DOHH2 (cell line): Measurements from ENCODE around the gene GRID1.

Experiments
- H3F3A ChIP-seq: fragments of 200-600 bp; sonication (generic), shearing (Covaris generic); 2 replicates; pipeline ENCODE4 v1.6.0; 2016; ENCODE audit warnings: antibody characterized with exemption, mild to moderate bottlenecking; ENCODE audit not compliant: control insufficient read depth, insufficient read depth
- H3K27ac ChIP-seq: fragments of 200-600 bp; sonication (generic); 2 replicates; pipeline ENCODE4 v1.5.1; 2014; ENCODE audit warnings: low read depth, mild to moderate bottlenecking, low read length, moderate library complexity
- H3K27me3 ChIP-seq: fragments of 200-600 bp; sonication (generic); 2 replicates; pipeline ENCODE4 v1.6.1; 2014; ENCODE audit warnings: mild to moderate bottlenecking, low read length, mixed read lengths; ENCODE audit not compliant: control insufficient read depth
- H3K36me3 ChIP-seq: fragments of 200-600 bp; sonication (generic); 2 replicates; pipeline ENCODE4 v1.6.1; 2014; ENCODE audit warnings: mild to moderate bottlenecking, low read length, moderate library complexity, mixed read lengths; ENCODE audit not compliant: control insufficient read depth
- H3K4me1 ChIP-seq: fragments of 200-600 bp; sonication (generic); 2 replicates; pipeline ENCODE4 v1.6.1; 2014; ENCODE audit warnings: mild to moderate bottlenecking, low read length, mixed read lengths; ENCODE audit not compliant: control insufficient read depth
- H3K4me2 ChIP-seq: fragments of 200-600 bp; sonication (generic); 2 replicates; pipeline ENCODE4 v1.6.0; 2014; ENCODE audit warnings: mild to moderate bottlenecking, low read length, moderate library complexity
- H3K4me3 ChIP-seq: fragments of 200-600 bp; sonication (generic); 2 replicates; pipeline ENCODE4 v1.5.1; 2014; ENCODE audit warnings: mild to moderate bottlenecking, low read length, mixed read lengths
- H3K79me2 ChIP-seq: fragments of 200-600 bp; sonication (generic); 2 replicates; pipeline ENCODE4 v1.6.1; 2014; ENCODE audit warnings: mild to moderate bottlenecking, low read length, mixed read lengths; ENCODE audit not compliant: control insufficient read depth
- H3K9me2 ChIP-seq: fragments of 200-600 bp; sonication (generic); replicated peaks from 2 replicates; pipeline ENCODE4 v1.6.1; 2014; ENCODE audit warnings: mild to moderate bottlenecking, low read length, mixed read lengths; ENCODE audit not compliant: control insufficient read depth
- H3K9me3 ChIP-seq: fragments of 200-600 bp; sonication (generic); 2 replicates; pipeline ENCODE4 v1.6.1; 2014; ENCODE audit warnings: antibody characterized with exemption, low read length, mixed read lengths; ENCODE audit not compliant: control insufficient read depth, insufficient read depth
- H4K20me1 ChIP-seq: fragments of 200-600 bp; sonication (generic); 2 replicates; pipeline ENCODE4 v1.6.0; 2014; ENCODE audit warnings: low read depth, mild to moderate bottlenecking, antibody characterized with exemption, low read length, moderate library complexity; ENCODE audit not compliant: control insufficient read depth, insufficient read depth
- EZH2phosphoT487 ChIP-seq: fragments of 200-600 bp; sonication (generic); IDR thresholded peaks from 2 replicates; pipeline ENCODE4 v1.6.1; 2017; ENCODE audit warnings: borderline replicate concordance, mild to moderate bottlenecking, antibody characterized with exemption, low read length, moderate library complexity, mixed read lengths
- TF ChIP-seq, protein P1 (sequence below): fragments of 200-600 bp; sonication (generic); IDR thresholded peaks from one replicate; pipeline ENCODE4 v1.5.1; 2014; ENCODE audit warnings: antibody characterized with exemption, mild to moderate bottlenecking, low read depth, low read length; ENCODE audit not compliant: poor library complexity, severe bottlenecking

The GRID1 gene

DNA sequence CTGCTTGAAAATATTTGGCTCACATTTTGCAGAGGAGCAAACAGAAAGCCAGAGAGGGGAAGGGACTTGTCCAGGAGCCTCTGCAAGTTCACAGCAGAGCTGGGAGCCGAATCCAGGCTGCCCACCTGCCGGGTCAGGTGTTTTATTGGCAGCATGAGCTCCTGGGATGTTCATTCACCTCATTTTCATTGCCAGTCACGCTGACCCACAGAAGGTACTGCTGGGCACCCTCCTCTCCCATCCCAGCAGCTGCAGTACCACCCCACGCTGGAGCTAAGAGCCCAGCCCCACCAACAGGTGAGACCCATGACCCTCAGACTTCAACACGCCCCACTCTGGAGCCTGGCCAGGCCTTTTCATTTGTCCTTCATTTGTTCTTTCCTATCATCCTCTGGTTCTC is 102.7 kb downstream of the GRID1 start:
- no peak for TF ChIP-seq EZH2phosphoT487
- TF ChIP-seq, protein P1, sequence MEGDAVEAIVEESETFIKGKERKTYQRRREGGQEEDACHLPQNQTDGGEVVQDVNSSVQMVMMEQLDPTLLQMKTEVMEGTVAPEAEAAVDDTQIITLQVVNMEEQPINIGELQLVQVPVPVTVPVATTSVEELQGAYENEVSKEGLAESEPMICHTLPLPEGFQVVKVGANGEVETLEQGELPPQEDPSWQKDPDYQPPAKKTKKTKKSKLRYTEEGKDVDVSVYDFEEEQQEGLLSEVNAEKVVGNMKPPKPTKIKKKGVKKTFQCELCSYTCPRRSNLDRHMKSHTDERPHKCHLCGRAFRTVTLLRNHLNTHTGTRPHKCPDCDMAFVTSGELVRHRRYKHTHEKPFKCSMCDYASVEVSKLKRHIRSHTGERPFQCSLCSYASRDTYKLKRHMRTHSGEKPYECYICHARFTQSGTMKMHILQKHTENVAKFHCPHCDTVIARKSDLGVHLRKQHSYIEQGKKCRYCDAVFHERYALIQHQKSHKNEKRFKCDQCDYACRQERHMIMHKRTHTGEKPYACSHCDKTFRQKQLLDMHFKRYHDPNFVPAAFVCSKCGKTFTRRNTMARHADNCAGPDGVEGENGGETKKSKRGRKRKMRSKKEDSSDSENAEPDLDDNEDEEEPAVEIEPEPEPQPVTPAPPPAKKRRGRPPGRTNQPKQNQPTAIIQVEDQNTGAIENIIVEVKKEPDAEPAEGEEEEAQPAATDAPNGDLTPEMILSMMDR = no peak
- no peak overlapping the region for H3K27ac ChIP-seq
- no peaks in the 10 kb centered on the region for H3K79me2 ChIP-seq
- no peaks in the 10 kb centered on the region for H3K4me1 ChIP-seq
- no peaks in the 10 kb centered on the region for H4K20me1 ChIP-seq
- H3K4me3 ChIP-seq = no peak overlapping the region
- no peaks in the 10 kb centered on the region; the same call in 1 of the 2 replicates for H3K27me3 ChIP-seq
- H3K9me2 ChIP-seq = no peaks in the 10 kb centered on the region
- H3K4me2 ChIP-seq = no peak overlapping the region
- H3K9me3 ChIP-seq = no peaks in the 10 kb centered on the region
- H3K36me3 ChIP-seq = no peaks in the 10 kb centered on the region
- H3F3A ChIP-seq = no peaks in the 10 kb centered on the region

DNA sequence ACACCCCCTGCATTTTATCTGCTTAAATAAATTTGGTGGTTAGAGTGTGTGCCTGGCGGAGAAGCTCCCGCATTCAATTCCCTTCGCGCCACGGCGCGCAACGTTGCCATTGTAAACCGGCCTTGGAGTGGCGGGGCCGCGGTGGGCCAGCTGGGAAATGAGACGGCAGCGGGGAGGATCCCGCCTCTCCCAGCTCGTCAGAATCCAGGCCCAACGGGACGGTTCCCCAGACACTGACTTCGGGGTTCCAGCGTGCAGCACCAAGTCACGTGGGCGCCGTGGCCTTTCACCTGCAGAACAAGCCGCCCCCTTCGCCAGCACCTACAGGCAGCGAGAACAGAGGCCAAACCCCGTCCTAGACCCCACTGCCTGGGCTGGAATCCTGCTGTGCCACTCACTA is 103.4 kb downstream of the GRID1 start:
- H3K27ac ChIP-seq = no peak overlapping the region
- H3K79me2 ChIP-seq = no peaks in the 10 kb centered on the region
- H3F3A ChIP-seq = no peaks in the 10 kb centered on the region
- no peaks in the 10 kb centered on the region for H3K4me1 ChIP-seq
- H3K9me2 ChIP-seq = no peaks in the 10 kb centered on the region
- H3K4me2 ChIP-seq = no peak overlapping the region
- no peaks in the 10 kb centered on the region; the same call in 1 of the 2 replicates for H3K27me3 ChIP-seq
- no peak overlapping the region for H3K4me3 ChIP-seq
- H4K20me1 ChIP-seq = no peaks in the 10 kb centered on the region
- no peaks in the 10 kb centered on the region for H3K9me3 ChIP-seq
- H3K36me3 ChIP-seq = no peaks in the 10 kb centered on the region
- TF ChIP-seq EZH2phosphoT487 = no peak
- TF ChIP-seq, protein P1 = no peak

DNA sequence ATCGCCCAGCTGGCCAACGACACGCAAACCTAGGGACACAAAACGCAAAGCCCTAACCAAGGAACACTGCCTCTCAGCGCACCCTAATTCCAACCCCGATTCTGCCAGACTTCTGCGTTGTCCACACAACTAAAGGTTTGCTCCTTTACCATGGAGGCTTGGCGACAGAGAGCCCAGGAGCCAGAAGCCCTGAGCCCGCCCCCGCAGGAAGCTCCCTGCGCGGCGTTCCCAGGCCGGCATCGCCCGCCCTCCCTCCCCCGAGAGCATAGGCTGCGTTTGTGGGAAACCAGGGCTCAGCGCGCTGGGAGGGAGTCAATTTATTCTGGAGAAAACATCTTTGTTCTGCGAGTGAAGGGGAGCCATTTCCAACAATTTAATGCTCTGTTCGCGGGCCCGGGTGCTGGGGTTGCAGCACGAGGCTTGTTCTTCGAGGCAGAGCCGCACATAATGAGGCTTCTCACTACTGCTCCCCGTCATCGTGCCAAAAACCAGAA is 103.9 kb downstream of the GRID1 start:
- Histone ChIP-seq H3K79me2 (no peaks in the 10 kb centered on the region), H3K4me3 (no peak overlapping the region), H3F3A (no peaks in the 10 kb centered on the region), H4K20me1 (no peaks in the 10 kb centered on the region), H3K36me3 (no peaks in the 10 kb centered on the region), H3K27me3 (no peaks in the 10 kb centered on the region; the same call in 1 of the 2 replicates), H3K4me1 (no peaks in the 10 kb centered on the region), H3K9me2 (no peaks in the 10 kb centered on the region), H3K9me3 (no peaks in the 10 kb centered on the region), H3K27ac (no peak overlapping the region), H3K4me2 (no peak overlapping the region)
- TF ChIP-seq, protein P1 = no peak
- no peak for TF ChIP-seq EZH2phosphoT487
